ENCODE data around the gene TWIST2. TPM values are rescaled to one million over a fixed set of nuclear protein-coding genes. Genes with fewer than 3 reads are reported as not detected.

Gene TWIST2
- total RNA-seq, 1 donor from 2014 or later, result 0.83 TPM

- intact Hi-C loops (cut with DNase I), result no loop called here
- DNase-seq (ENCODE audit: low spot score), result no peak
Measured at GRCh38 chr2:238831177-238831576, 16.7 kb upstream of the TWIST2 start.

- intact Hi-C loops (cut with DNase I), result no loop called here
- DNase-seq (ENCODE audit: low spot score), result no peak
Measured at GRCh38 chr2:238834982-238835381, 12.9 kb upstream of the TWIST2 start.

GRCh38 chr2:238835726-238836301 lies 12.1 kb upstream of the TWIST2 start:
- no peak for DNase-seq (ENCODE audit: low spot score)
- intact Hi-C loops (cut with DNase I), result no loop called here

GRCh38 chr2:238838786-238839327 lies 9.0 kb upstream of the TWIST2 start:
- DNase-seq (ENCODE audit: low spot score), result no peak
- intact Hi-C loops (cut with DNase I), result no loop called here

GRCh38 chr2:238839428-238839827 lies 8.5 kb upstream of the TWIST2 start:
- intact Hi-C loops (cut with DNase I), result no loop called here

GRCh38 chr2:238841542-238842164 lies 6.2 kb upstream of the TWIST2 start:
- DNase-seq (ENCODE audit: low spot score), result no peak
- intact Hi-C loops (cut with DNase I), result no loop called here

More at GRCh38 chr2:238839428-238839827, 8.5 kb upstream of the TWIST2 start:
- no peak for DNase-seq (ENCODE audit: low spot score)

- intact Hi-C loops (cut with DNase I), result no loop called here
- DNase-seq (ENCODE audit: low spot score), result no peak
Measured at GRCh38 chr2:238843476-238843875, 4.4 kb upstream of the TWIST2 start.

GRCh38 chr2:238845583-238846377 lies 2.1 kb upstream of the TWIST2 start:
- DNase-seq (ENCODE audit: low spot score), result no peak
- intact Hi-C loops (cut with DNase I), result loop anchor here (5.0 kb wide), 1 partner anchor 92 kb away; no protein-coding TSS in a partner anchor

GRCh38 chr2:238846378-238846627 lies 1.6 kb upstream of the TWIST2 start:
- DNase-seq (ENCODE audit: low spot score), result no peak
- intact Hi-C loops (cut with DNase I), result loop anchor here (5.0 kb wide), 1 partner anchor 91 kb away; no protein-coding TSS in a partner anchor

- DNase-seq (ENCODE audit: low spot score), result no peak
- intact Hi-C loops (cut with DNase I), result loop anchor here (5.0 kb wide), 1 partner anchor 90 kb away; no protein-coding TSS in a partner anchor
Measured at GRCh38 chr2:238846628-238847418, 1.1 kb upstream of the TWIST2 start.

- intact Hi-C loops (cut with DNase I), result loop anchor here (5.0 kb wide), 1 partner anchor 90 kb away; no protein-coding TSS in a partner anchor
- no peak for DNase-seq (ENCODE audit: low spot score)
Measured at GRCh38 chr2:238847419-238847801, 475 bp upstream of the TWIST2 start.

- DNase-seq (ENCODE audit: low spot score), result no peak
- intact Hi-C loops (cut with DNase I), result loop anchor here (5.0 kb wide), 1 partner anchor 89 kb away; no protein-coding TSS in a partner anchor
Measured at GRCh38 chr2:238848691-238848975, 748 bp downstream of the TWIST2 start.

- DNase-seq (ENCODE audit: low spot score), result no peak
- intact Hi-C loops (cut with DNase I), result loop anchor here (5.0 kb wide), 1 partner anchor 88 kb away; no protein-coding TSS in a partner anchor
Measured at GRCh38 chr2:238848976-238849853, 1.3 kb downstream of the TWIST2 start.

GRCh38 chr2:238850091-238850490 lies 2.2 kb downstream of the TWIST2 start:
- no peak for DNase-seq (ENCODE audit: low spot score)

GRCh38 chr2:238851026-238851425 lies 3.1 kb downstream of the TWIST2 start:
- intact Hi-C loops (cut with DNase I), result no loop called here
- no peak for DNase-seq (ENCODE audit: low spot score)

More at GRCh38 chr2:238850091-238850490, 2.2 kb downstream of the TWIST2 start:
- intact Hi-C loops (cut with DNase I), result no loop called here

- DNase-seq (ENCODE audit: low spot score), result no peak
- intact Hi-C loops (cut with DNase I), result no loop called here
Measured at GRCh38 chr2:238851761-238852160, 3.9 kb downstream of the TWIST2 start.

GRCh38 chr2:238852206-238852869 lies 4.5 kb downstream of the TWIST2 start:
- DNase-seq (ENCODE audit: low spot score), result no peak
- intact Hi-C loops (cut with DNase I), result no loop called here

- DNase-seq (ENCODE audit: low spot score), result no peak
- intact Hi-C loops (cut with DNase I), result no loop called here
Measured at GRCh38 chr2:238853218-238853617, 5.3 kb downstream of the TWIST2 start.
